ENCODE measurements around the gene RACK1. TPM values are rescaled to one million over a fixed set of nuclear protein-coding genes. Genes with fewer than 3 reads are reported as not detected.
"Not testable (repeated sequence)": the region's sequence is repeated elsewhere in the genome, so short reads cannot be mapped to it uniquely, and the experiment has no call there.

Gene RACK1
- 3,646 TPM for polyA plus RNA-seq (2012; ENCODE audit: missing spikeins)

GRCh38 chr5:181243564-181244343 lies at the start of gene RACK1:
TSS of gene RACK1 (minus strand) at chr5:181243906. CDS start at chr5:181243800, 106 bp downstream.
- DNase-seq (ENCODE audit: insufficient read length), result peak; percentile 74
- no peak for FAIRE-seq
- peak; percentile 99 for TF ChIP-seq POLR2A (IDR thresholded peaks at IDR 0.05; ENCODE audit: low read depth, low read length)
- TF ChIP-seq TAF1 (IDR thresholded peaks at IDR 0.05; ENCODE audit: borderline replicate concordance, low read depth, low read length), result peak; percentile 100
- TF ChIP-seq POLR2AphosphoS5 (IDR thresholded peaks at IDR 0.05; ENCODE audit: low read depth, low read length), result peak; percentile 98

DNA sequence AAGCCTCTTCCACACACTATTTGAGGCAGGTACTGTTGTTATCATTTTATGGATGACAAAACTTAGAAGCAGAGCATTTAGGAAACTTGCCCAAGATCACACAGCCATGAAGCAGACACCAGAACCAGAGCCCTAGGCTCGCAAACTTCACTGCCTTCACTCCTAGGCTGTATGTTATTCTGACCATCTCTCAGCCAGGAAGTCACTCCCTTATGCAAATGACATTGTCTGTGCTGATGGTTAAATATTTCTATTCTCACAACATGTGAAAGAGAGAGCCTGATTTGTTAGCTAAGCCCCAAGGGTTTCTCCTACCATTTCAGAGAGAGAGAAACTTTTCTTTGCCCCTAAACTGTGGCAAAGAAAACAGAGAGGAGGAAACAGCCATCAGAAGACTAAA lies 43.6 kb upstream of the RACK1 start:
- peak; percentile 36; the same call in 1 of the 2 replicates for TF ChIP-seq POLR2A (IDR thresholded peaks at IDR 0.05; ENCODE audit: low read depth, low read length)
- DNase-seq (ENCODE audit: insufficient read length); FAIRE-seq: not testable (repeated sequence)

DNA sequence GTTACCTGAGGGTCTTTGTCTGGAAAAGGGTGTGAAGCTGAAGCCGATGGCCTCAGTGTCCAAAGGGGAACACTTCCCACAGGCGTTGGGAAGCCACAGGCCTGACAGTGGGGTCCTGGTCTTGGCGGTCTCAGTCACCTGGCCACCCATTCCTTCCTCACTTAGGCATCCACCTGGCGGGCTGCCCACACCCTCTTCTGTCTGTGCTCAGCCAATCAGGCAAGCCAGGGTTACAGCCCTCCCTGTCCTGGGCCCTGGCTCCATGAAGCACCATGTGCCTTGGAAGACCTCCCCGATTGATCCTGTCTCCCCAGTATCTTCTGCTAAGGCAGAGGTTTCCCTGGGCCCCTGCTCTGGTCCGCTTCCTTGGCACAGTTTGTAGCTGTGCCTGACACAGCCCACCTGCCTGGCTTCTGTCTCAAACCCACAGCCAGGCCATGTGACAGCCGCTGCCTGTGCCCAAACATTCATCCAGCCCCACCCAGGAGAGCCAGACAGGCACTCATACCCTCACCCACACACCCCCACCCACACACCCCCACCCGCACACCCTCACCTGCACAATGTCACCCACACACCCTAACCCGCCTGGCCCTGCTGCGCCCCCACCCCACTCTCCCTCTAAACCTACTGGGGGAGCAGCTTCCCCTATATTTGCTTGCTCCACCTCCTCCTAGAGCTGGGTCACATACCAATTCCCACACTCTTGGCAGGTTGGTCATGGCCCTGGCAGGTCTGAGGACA lies 42.4 kb upstream of the RACK1 start:
- FAIRE-seq; DNase-seq (ENCODE audit: insufficient read length): not testable (repeated sequence)

- DNase-seq (ENCODE audit: insufficient read length); FAIRE-seq: not testable (repeated sequence)
Observed at GRCh38 chr5:181283841-181284755, 40.4 kb upstream of the RACK1 start.

- no peak for TF ChIP-seq POLR2AphosphoS5 (IDR thresholded peaks at IDR 0.05; ENCODE audit: low read depth, low read length)
- TF ChIP-seq TAF1 (IDR thresholded peaks at IDR 0.05; ENCODE audit: borderline replicate concordance, low read depth, low read length), result no peak
- TF ChIP-seq POLR2A (IDR thresholded peaks at IDR 0.05; ENCODE audit: low read depth, low read length), result no peak
- no peak for DNase-seq (ENCODE audit: insufficient read length)
- FAIRE-seq, result no peak
Observed at GRCh38 chr5:181283347-181283746, 39.6 kb upstream of the RACK1 start.

- DNase-seq (ENCODE audit: insufficient read length), result no peak
- FAIRE-seq, result no peak
- TF ChIP-seq POLR2A (IDR thresholded peaks at IDR 0.05; ENCODE audit: low read depth, low read length), result no peak
- TF ChIP-seq TAF1 (IDR thresholded peaks at IDR 0.05; ENCODE audit: borderline replicate concordance, low read depth, low read length), result no peak
- TF ChIP-seq POLR2AphosphoS5 (IDR thresholded peaks at IDR 0.05; ENCODE audit: low read depth, low read length), result no peak
Observed at GRCh38 chr5:181282874-181283273, 39.2 kb upstream of the RACK1 start.

DNA sequence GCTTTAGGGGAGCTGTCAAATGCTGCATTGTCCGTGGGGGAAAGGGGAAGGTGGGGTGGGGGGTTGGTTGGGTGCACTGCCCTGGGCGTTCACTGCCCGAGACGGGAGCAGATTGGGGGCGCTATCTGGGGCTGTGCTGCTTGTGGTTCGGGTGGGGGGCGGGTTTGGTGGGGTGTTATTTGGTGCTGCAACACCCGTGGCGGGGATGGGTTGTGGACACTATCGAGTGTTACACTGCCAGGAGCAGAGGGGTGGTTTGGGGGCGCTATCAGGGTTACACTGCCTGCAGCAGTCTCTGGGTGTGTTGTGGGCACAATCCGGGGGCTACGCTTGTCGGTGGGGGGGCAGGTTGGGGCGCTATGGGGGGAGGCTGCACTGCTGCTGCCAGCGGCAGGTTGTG lies 38.7 kb upstream of the RACK1 start:
- not testable (repeated sequence) for DNase-seq (ENCODE audit: insufficient read length); FAIRE-seq

DNA sequence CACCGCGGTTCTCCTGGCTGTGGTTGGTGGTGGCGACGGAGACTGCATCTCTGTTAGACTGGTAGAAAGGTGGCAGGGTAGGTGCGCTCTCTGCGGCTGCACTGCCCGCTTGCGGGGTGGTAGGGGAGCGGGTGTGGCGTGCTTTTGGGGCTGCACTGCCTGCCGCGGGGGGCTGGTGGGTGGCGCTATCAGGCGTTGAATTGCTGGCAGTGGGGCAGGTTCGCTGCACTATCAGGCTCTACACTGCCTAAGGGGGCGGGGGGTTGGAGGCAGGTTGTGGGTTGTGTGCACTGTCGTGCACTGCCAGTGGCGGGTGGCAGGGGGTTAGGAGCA lies 38.2 kb upstream of the RACK1 start:
- DNase-seq (ENCODE audit: insufficient read length) (no peak), FAIRE-seq (no peak)
- TF ChIP-seq POLR2A (IDR thresholded peaks at IDR 0.05; ENCODE audit: low read depth, low read length), result no peak
- no peak for TF ChIP-seq POLR2AphosphoS5 (IDR thresholded peaks at IDR 0.05; ENCODE audit: low read depth, low read length)
- no peak for TF ChIP-seq TAF1 (IDR thresholded peaks at IDR 0.05; ENCODE audit: borderline replicate concordance, low read depth, low read length)

DNA sequence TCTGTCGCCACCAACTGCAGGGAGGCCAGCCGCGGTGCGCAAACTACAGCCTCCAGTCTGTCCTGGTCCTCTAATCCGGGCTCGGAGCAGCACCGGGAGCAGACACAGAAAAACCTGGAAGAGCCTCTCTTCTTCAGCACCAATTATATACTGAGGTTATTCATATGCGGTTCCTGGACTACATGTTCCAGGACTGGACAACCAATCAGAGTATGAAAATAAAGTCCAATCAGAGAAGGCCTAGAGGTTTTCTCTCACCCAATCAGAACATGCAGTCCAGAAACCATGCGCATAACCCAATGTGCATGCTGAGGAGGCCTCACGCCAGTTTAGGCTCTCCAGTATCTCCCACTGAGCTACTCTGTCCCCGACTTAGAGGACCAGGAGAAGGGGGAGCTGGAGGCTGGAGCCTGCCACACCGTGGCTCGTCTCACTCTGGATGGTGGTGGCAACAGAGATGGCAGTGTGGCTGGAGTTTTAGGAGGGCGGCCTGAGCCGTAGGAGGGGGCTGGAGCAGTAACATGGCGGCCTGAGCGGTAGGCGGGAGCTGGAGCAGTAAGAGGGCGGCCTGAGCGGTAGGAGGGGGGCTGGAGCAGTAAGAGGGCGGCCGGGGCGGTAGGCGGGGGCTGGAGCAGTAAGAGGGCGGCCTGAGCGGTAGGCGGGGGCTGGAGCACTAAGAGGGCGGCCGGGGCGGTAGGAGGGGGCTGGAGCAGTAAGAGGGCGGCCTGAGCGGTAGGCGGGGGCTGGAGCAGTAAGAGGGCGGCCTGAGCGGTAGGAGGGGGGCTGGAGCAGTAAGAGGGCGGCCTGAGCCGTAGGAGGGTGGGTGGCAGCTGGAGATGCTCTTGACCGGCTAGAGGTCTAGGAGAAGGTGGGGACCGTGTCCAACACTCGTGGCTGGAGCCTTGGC lies 37.6 kb upstream of the RACK1 start:
- TF ChIP-seq TAF1 (IDR thresholded peaks at IDR 0.05; ENCODE audit: borderline replicate concordance, low read depth, low read length) (no peak), POLR2A (IDR thresholded peaks at IDR 0.05; ENCODE audit: low read depth, low read length) (no peak), POLR2AphosphoS5 (IDR thresholded peaks at IDR 0.05; ENCODE audit: low read depth, low read length) (no peak)

GRCh38 chr5:181280251-181280762 lies 36.6 kb upstream of the RACK1 start:
- TF ChIP-seq TAF1 (IDR thresholded peaks at IDR 0.05; ENCODE audit: borderline replicate concordance, low read depth, low read length) (no peak), POLR2AphosphoS5 (IDR thresholded peaks at IDR 0.05; ENCODE audit: low read depth, low read length) (no peak), POLR2A (IDR thresholded peaks at IDR 0.05; ENCODE audit: low read depth, low read length) (no peak)
- FAIRE-seq (no peak), DNase-seq (ENCODE audit: insufficient read length) (no peak)

More for the DNA sequence above, 37.6 kb upstream of the RACK1 start:
- DNase-seq (ENCODE audit: insufficient read length) (no peak), FAIRE-seq (no peak)

GRCh38 chr5:181273433-181273744 lies 29.7 kb upstream of the RACK1 start:
- not testable (repeated sequence) for FAIRE-seq; DNase-seq (ENCODE audit: insufficient read length)
